GM12875 (cell line): ENCODE measurements around the gene SDC1.

Experiments used
- H3K4me3 ChIP-seq: one replicate; pipeline ENCODE4 v1.5.1; 2011; ENCODE audit warnings: low read depth, low read length, control low read depth
- TF ChIP-seq, protein P1 (sequence below): IDR thresholded peaks from 2 replicates; pipeline ENCODE4 v1.5.1; 2011; ENCODE audit warnings: low read depth, mild to moderate bottlenecking, control low read depth, inconsistent platforms, low read length, moderate library complexity, borderline replicate concordance; ENCODE audit not compliant: insufficient read depth

Gene SDC1

GRCh38 chr2:20183373-20183772 is 41.6 kb downstream of the SDC1 start:
- H3K4me3 ChIP-seq, result no peak overlapping the region
- TF ChIP-seq, protein P1, sequence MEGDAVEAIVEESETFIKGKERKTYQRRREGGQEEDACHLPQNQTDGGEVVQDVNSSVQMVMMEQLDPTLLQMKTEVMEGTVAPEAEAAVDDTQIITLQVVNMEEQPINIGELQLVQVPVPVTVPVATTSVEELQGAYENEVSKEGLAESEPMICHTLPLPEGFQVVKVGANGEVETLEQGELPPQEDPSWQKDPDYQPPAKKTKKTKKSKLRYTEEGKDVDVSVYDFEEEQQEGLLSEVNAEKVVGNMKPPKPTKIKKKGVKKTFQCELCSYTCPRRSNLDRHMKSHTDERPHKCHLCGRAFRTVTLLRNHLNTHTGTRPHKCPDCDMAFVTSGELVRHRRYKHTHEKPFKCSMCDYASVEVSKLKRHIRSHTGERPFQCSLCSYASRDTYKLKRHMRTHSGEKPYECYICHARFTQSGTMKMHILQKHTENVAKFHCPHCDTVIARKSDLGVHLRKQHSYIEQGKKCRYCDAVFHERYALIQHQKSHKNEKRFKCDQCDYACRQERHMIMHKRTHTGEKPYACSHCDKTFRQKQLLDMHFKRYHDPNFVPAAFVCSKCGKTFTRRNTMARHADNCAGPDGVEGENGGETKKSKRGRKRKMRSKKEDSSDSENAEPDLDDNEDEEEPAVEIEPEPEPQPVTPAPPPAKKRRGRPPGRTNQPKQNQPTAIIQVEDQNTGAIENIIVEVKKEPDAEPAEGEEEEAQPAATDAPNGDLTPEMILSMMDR, result no peak

DNA sequence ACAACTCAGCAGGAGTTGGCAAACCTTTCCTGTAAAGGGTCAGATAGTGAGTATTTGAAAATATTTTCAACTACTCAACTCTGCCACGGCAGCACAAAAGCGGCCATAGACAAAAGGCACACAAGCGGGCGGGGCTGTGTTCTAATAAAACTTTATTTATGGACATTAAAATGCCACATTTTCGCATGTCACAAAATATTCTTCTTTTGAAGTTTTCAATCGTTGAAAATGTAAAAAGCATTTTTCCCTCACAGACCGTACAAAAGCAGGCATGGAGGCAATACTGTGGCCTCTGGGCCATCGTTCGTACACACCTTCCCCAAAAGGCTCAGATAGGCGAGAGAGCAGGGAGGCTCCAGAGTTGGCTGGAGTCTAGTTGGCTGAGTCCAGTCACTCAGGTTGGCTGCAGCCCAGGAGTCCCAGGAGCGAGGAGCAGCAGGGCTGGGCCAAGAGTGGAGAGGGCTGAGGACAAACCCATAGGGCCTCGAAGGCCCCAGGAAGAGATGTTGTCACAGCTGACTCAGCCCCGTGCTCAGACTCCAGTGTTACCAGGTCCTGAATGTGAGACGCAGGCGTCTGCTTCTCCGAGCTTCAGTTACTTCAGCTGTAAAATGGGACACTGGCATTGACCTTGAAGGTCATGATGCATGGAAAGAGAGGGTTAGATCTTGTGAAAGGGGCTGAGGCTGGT is 42.5 kb downstream of the SDC1 start:
- TF ChIP-seq, protein P1, result no peak
- H3K4me3 ChIP-seq, result no peak overlapping the region

GRCh38 chr2:20181761-20182160 is 43.2 kb downstream of the SDC1 start:
- TF ChIP-seq, protein P1, result no peak
- H3K4me3 ChIP-seq, result no peak overlapping the region

GRCh38 chr2:20180676-20181648 is 44.0 kb downstream of the SDC1 start:
- TF ChIP-seq, protein P1, result no peak

GRCh38 chr2:20179755-20180594 is 45.0 kb downstream of the SDC1 start:
- TF ChIP-seq, protein P1, result no peak
- no peak overlapping the region for H3K4me3 ChIP-seq

More at GRCh38 chr2:20180676-20181648, 44.0 kb downstream of the SDC1 start:
- H3K4me3 ChIP-seq, result no peak overlapping the region

DNA sequence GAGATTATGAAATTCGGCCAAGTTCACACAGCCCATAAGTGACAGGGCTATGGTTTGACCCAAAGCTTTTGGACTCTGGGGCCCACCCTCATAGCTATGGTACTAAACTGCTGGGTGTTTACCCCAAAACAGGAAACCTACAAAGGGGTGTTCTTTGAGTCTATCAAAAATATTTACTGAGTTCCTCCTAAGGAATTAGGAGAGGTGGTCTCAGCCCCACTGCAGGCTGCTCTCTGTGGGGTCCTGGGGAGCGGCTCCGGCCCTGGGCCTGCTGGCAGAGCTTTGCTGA is 45.5 kb downstream of the SDC1 start:
- TF ChIP-seq, protein P1, result no peak
- no peak overlapping the region for H3K4me3 ChIP-seq
